Measurements from ENCODE around the gene ARFGAP2. TPM values are rescaled to one million over a fixed set of nuclear protein-coding genes. Genes with fewer than 3 reads are reported as not detected.

ARFGAP2 gene
- total RNA-seq, 1 experiment from 2014 or later = 100.0 TPM

- POLR2A ChIA-PET = no interaction called here
- no TSS peak for BruUV-seq (replicated peaks)
- no peak overlapping the region for H3K4me3 Mint-ChIP-seq (ENCODE audit: unreplicated experiment)
- Histone ChIP-seq H3K4me1 (0 out of 2 replicates have a peak, but pooled peaks cover 6% of the 10 kb centered on the region), H3K36me3 (ENCODE audit: control insufficient read depth, insufficient read depth, low read length) (peaks cover 3% of the 10 kb centered on the region), H3K9me3 (no peaks in the 10 kb centered on the region), H3K4me3 (ENCODE audit: low read depth, low read length) (no peak overlapping the region), H3K27me3 (replicated peaks; ENCODE audit: control insufficient read depth, insufficient read depth, low read length) (no peaks in the 10 kb centered on the region)
- H3K27ac Mint-ChIP-seq (ENCODE audit: unreplicated experiment) = no peak overlapping the region
- intact Hi-C loops (cut with micrococcal nuclease; ENCODE audit: unreplicated experiment) = no loop called here
- DNase-seq = no peak
- H3K27me3 Mint-ChIP-seq (ENCODE audit: insufficient read depth, unreplicated experiment) = no peaks in the 10 kb centered on the region
- TF ChIP-seq, protein P1, sequence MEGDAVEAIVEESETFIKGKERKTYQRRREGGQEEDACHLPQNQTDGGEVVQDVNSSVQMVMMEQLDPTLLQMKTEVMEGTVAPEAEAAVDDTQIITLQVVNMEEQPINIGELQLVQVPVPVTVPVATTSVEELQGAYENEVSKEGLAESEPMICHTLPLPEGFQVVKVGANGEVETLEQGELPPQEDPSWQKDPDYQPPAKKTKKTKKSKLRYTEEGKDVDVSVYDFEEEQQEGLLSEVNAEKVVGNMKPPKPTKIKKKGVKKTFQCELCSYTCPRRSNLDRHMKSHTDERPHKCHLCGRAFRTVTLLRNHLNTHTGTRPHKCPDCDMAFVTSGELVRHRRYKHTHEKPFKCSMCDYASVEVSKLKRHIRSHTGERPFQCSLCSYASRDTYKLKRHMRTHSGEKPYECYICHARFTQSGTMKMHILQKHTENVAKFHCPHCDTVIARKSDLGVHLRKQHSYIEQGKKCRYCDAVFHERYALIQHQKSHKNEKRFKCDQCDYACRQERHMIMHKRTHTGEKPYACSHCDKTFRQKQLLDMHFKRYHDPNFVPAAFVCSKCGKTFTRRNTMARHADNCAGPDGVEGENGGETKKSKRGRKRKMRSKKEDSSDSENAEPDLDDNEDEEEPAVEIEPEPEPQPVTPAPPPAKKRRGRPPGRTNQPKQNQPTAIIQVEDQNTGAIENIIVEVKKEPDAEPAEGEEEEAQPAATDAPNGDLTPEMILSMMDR (IDR thresholded peaks at IDR 0.05; ENCODE audit: insufficient read depth in 1 of 2, low read depth in 1 of 2, low read length in 1 of 2, severe bottlenecking in 1 of 2, unreplicated experiment in 1 of 2) = no peak
- H3K4me1 Mint-ChIP-seq (ENCODE audit: low read depth, unreplicated experiment) = peaks cover 18% of the 10 kb centered on the region
- CTCF ChIA-PET = no interaction called here
- no peaks in the 10 kb centered on the region for H3K9me3 Mint-ChIP-seq (ENCODE audit: unreplicated experiment)
- H3K36me3 Mint-ChIP-seq (ENCODE audit: insufficient read depth, unreplicated experiment) = peaks cover 17% of the 10 kb centered on the region
These were observed 46.0 kb upstream of the ARFGAP2 start for GRCh38 chr11:47222696-47223095.

- Histone ChIP-seq H3K9me3 (no peaks in the 10 kb centered on the region), H3K36me3 (ENCODE audit: control insufficient read depth, insufficient read depth, low read length) (peaks cover 3% of the 10 kb centered on the region), H3K4me3 (ENCODE audit: low read depth, low read length) (no peak overlapping the region), H3K4me1 (peaks cover 18% of the 10 kb centered on the region), H3K27me3 (replicated peaks; ENCODE audit: control insufficient read depth, insufficient read depth, low read length) (no peaks in the 10 kb centered on the region)
- DNase-seq = no peak
- Mint-ChIP-seq H3K27me3 (ENCODE audit: insufficient read depth, unreplicated experiment) (no peaks in the 10 kb centered on the region), H3K36me3 (ENCODE audit: insufficient read depth, unreplicated experiment) (peaks cover 7% of the 10 kb centered on the region), H3K27ac (ENCODE audit: unreplicated experiment) (no peak overlapping the region), H3K4me3 (ENCODE audit: unreplicated experiment) (no peak overlapping the region), H3K4me1 (ENCODE audit: low read depth, unreplicated experiment) (peaks cover 28% of the 10 kb centered on the region), H3K9me3 (ENCODE audit: unreplicated experiment) (no peaks in the 10 kb centered on the region)
- CTCF ChIA-PET = interaction anchor here (1.1 to 1.5 kb wide), 3 partner anchors 13 to 39 kb away, joined by 3 to 5 read pairs (median 3); no protein-coding TSS in a partner anchor
- TF ChIP-seq, protein P1 (IDR thresholded peaks at IDR 0.05; ENCODE audit: insufficient read depth in 1 of 2, low read depth in 1 of 2, low read length in 1 of 2, severe bottlenecking in 1 of 2, unreplicated experiment in 1 of 2) = no peak
- POLR2A ChIA-PET = interaction anchor here (0.7 to 1.2 kb wide), 2 partner anchors 21 to 33 kb away, joined by 3 to 4 read pairs; no protein-coding TSS in a partner anchor
- no TSS peak for BruUV-seq (replicated peaks)
- intact Hi-C loops (cut with micrococcal nuclease; ENCODE audit: unreplicated experiment) = no loop called here
These were observed 43.7 kb upstream of the ARFGAP2 start for GRCh38 chr11:47220401-47220821.

- no TSS peak for BruUV-seq (replicated peaks)
- peak overlapping the region; percentile 79 for H3K4me3 Mint-ChIP-seq (ENCODE audit: unreplicated experiment)
- Histone ChIP-seq H3K4me3 (ENCODE audit: low read depth, low read length) (peak overlapping the region; percentile 73), H3K9me3 (no peaks in the 10 kb centered on the region), H3K27me3 (replicated peaks; ENCODE audit: control insufficient read depth, insufficient read depth, low read length) (no peaks in the 10 kb centered on the region), H3K4me1 (peaks cover 23% of the 10 kb centered on the region), H3K36me3 (ENCODE audit: control insufficient read depth, insufficient read depth, low read length) (peaks cover 3% of the 10 kb centered on the region)
- intact Hi-C loops (cut with micrococcal nuclease; ENCODE audit: unreplicated experiment) = loop anchor here (5.0 kb wide), 1 partner anchor 39 kb away; the partner anchor contains the start of gene ARFGAP2
- peaks cover 12% of the 10 kb centered on the region for H3K36me3 Mint-ChIP-seq (ENCODE audit: insufficient read depth, unreplicated experiment)
- no peaks in the 10 kb centered on the region for H3K27me3 Mint-ChIP-seq (ENCODE audit: insufficient read depth, unreplicated experiment)
- no peak for DNase-seq
- H3K4me1 Mint-ChIP-seq (ENCODE audit: low read depth, unreplicated experiment) = peaks cover 31% of the 10 kb centered on the region
- H3K27ac Mint-ChIP-seq (ENCODE audit: unreplicated experiment) = peak overlapping the region; percentile 88
- TF ChIP-seq, protein P1 (IDR thresholded peaks at IDR 0.05; ENCODE audit: insufficient read depth in 1 of 2, low read depth in 1 of 2, low read length in 1 of 2, severe bottlenecking in 1 of 2, unreplicated experiment in 1 of 2) = peak in 1 of 2 experiments; percentile 8
- POLR2A ChIA-PET = interaction anchor here (0.6 to 3.1 kb wide), 3 partner anchors 17 to 29 kb away, joined by 3 to 52 read pairs (median 18); no protein-coding TSS in a partner anchor
- no peaks in the 10 kb centered on the region for H3K9me3 Mint-ChIP-seq (ENCODE audit: unreplicated experiment)
- CTCF ChIA-PET = interaction anchor here (0.6 to 3.3 kb wide), 6 partner anchors 29 to 139 kb away, joined by 3 to 25 read pairs (median 6); no protein-coding TSS in a partner anchor
These were observed 39.6 kb upstream of the ARFGAP2 start for GRCh38 chr11:47216121-47216798.
